Limb (tissue), 2 donors: ENCODE results near the gene FCHO2.
"Not testable (repeated sequence)": the region's sequence is repeated elsewhere in the genome, so short reads cannot be mapped to it uniquely, and the experiment has no call there.

Source experiments
- DNase-seq, 2 donors: peaks; one replicate each; pipeline ENCODE4 v3.0.0-alpha.2; 2016; ENCODE audit errors: extremely low spot score in 2 of 2

The FCHO2 gene

DNA sequence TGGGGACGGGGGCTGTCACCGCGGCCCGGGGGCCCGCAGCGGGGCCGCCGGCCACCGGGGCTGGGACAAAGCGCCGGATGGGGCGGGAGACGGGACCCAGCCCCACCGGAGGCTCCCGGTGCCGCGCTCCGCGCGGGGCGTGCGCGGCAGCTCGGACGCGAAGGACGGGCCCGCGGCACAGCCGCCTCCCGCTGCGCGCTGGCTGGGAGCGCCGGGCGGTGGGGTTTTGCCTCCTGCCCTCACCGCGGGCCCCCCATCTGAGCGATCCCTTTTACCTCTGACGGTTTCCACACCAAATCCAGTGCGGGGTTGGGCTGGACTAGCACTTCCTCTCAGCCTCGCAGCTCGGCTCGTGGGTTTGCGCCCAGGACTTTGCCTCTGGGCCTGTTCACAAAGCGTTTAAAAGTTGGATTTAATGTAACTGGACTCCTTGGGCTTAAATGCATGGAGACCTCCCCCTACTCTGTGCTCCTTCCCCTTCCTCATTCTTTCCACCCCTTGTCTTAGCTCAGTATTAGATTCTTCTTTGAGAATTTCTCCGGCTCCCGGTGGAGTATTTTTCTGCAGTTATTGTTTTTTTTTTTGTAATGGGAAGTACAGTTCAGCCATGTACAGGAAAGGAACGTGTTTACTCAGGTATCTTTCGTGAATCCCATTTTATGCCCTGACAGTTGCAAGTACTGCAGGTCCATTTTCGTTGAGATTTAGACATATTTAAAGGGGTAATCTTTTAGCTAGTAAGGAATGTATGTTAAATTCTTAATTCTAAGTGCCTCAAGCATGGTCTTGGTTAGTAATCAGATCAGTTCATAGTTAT, 691 bp downstream of the FCHO2 start:
- peak; percentile 72 to 82 for DNase-seq

DNA sequence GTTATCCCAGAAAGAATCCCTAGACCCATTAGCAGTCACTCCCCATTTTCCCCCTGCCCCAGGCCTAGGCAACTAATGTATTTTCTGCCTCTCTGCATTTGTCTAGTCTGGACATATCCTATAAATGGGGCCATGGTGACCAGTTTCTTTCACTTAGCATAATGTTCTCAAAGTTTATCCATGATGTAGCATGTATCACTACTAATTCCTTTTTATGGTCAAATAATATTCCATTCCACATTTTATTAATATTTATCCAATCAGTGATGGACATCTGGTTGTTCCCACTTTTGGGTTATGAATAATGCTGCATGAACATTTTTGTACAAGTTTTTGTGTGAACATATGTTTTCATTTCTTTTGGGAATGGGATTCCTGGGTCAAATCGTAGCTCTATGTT, 1.5 kb downstream of the FCHO2 start:
- DNase-seq, result no peak

DNA sequence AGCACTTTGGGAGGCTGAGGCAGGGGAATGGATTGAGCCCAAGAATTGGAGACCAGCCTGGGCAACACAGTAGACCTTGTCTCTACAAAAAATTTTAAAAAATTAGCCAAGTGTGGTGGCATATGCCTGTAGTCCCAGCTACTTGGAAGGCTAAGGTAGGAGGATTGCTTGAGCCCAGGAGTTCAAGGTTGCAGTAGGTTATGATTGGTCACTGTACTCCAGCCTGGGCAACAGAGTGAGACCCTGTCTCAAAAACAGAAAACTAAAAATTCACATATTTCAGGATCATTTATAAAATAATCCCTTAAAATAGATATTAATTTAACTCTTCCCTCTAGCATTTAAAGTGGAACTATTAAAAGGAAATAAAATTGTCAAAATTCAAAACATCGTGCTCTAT, 3.4 kb downstream of the FCHO2 start:
- DNase-seq, result no peak

DNA sequence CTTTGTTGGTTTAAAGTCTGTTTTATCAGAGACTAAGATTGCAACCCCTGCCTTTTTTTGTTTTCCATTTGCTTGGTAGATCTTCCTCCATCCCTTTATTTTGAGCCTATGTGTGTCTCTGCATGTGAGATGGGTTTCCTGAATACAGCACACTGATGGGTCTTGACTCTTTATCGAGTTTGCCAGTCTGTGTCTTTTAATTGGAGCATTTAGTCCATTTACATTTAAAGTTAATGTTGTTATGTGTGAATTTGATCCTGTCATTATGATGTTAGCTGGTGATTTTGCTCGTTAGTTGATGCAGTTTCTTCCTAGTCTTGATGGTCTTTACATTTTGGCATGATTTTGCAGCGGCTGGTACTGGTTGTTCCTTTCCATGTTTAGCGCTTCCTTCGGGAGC, 18.6 kb downstream of the FCHO2 start:
- DNase-seq, result not testable (repeated sequence)

DNA sequence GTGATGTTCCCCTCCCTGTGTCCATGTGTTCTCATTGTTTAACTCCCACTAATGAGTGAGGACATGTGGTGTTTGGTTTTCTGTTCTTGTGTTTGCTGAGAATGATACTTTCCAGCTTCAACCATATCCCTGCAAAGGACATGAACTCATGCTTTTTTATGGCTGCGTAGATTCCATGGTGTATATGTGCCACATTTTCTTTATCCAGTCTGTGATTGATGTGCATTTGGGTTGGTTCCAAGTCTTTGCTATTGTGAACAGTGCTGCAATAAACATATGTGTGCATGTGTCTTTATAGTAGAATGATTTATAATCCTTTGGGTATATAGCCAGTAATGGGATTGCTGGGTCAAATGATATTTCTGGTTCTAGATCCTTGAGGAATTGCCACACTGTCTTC, 21.0 kb downstream of the FCHO2 start:
- DNase-seq, result not testable (repeated sequence)

DNA sequence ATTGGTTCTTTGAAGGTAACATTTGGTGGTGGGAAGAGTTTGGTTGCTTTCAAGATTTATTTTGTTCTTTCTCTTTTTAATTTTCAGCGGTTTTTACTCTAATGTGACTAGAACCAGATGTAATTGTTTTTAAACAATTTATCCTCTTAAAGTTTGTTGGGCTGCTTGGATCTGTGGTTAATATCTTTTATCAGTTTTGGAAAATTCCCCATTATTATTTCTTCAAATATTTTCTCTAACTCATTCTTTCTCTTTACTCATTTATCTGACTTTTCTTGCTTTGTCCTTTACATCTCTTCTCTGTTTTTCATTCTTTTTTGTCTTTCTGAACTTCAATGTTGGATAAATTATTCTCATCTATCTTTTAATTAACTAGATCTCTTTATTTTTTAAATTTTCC, 29.9 kb downstream of the FCHO2 start:
- no peak for DNase-seq

DNA sequence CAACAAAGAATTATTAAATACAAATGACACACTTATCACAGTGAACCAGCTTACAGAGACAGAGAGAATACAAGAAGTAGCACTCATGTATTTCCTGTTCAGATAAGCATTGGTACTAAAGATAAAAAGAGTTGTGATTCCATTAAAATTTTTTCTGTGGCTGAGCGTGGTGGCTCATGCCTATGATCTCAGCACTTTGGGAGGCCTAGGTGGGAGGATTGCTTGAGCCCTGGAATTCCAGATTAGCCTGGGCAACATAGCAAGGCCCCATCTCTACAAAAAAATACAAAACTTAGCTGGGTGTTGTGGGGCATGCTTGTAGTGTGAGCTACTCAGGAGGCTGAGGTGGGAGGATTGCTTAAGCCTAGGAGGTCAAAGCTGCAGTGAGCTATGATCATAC, 32.9 kb downstream of the FCHO2 start:
- no peak for DNase-seq

DNA sequence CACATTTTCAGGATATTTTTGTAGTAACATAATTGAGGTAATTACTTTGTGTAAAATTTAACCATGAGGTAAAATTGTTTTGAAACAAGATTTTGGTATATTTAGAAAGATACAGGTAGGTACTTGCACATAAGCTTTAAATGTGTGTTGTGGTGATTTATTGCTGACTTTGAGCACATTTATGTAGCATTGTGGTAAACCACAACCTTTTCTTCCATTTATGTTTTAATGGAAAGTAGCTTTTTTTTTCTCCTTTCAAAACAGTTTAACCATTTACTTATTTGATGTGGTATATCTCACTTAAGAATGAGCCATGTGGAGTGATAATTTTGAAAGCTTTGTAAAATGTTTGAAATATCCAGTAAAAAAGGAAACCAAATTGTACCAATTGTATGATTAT, 35.6 kb downstream of the FCHO2 start:
- no peak for DNase-seq

DNA sequence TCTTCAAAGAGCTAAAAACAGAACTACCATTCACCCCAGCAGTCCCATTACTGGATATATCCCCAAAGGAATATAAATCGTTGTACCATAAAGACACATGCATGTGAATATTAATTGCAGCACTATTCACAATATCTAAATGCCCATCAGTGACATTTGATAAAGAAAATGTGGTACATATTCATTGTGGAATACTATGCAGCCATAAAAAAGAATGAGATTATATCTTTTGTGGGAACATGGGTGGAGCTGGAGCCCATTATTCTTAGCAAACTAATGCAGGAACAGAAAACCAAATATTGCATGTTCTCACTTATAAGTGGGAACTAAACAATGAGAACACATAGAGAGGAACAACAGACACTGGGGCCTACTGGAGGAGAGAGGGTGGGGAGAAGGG, 38.7 kb downstream of the FCHO2 start:
- no peak for DNase-seq

DNA sequence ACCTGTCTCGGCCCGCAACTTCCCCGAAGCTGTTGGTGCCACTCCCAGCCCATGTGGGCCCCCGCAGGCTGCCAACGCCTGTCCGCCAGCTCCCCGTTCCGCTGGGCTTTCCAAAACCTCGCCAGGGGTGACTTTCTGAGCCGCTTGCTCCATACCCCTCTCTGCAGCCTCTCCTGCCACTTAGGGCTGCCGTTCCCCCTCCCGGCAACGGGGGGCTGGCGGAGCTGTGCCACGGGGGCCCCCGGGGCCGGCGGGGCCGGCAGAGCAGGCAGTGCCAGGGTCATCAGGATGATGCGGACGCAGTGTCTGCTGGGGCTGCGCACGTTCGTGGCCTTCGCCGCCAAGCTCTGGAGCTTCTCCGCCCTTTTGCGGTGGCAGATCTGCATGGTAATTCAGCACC, 40.8 kb downstream of the FCHO2 start:
- DNase-seq, result no peak

DNA sequence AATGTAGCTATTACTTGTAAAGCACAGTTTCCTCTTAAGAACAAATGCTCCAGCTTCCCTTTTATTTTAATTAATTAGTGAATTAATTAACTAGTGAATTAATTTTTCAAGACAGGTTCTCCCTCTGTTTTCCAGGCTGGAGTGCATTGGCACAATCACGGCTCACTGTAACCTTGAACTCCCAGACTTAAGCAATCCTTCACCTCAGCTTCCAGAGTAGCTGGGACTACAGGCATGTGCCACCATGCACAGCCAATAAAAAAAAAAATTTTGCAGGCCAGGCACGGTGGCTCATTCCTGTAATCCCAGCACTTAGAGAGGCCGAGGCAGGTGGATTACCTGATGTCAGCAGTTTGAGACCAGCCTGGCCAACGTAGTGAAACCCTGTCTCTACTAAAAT, 44.1 kb downstream of the FCHO2 start:
- no peak for DNase-seq

DNA sequence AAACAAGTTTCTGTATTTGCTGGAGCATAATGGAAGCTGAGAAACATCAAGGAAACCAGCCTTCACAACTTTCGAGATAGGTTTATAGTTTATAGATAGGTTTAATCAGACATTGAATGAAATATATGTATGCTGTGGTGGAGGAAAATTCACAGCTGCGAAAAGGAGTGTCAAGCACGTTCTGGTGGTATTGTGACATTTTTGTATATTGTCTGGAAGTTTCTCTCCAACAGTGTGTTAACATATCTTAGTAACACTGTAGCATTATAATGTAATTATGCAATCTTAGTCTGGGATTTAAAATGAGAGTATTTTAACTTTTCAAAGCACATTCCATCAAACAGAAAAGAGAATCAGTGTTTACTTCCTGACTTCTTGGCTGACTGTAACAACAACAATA, 50.0 kb downstream of the FCHO2 start:
- no peak for DNase-seq

DNA sequence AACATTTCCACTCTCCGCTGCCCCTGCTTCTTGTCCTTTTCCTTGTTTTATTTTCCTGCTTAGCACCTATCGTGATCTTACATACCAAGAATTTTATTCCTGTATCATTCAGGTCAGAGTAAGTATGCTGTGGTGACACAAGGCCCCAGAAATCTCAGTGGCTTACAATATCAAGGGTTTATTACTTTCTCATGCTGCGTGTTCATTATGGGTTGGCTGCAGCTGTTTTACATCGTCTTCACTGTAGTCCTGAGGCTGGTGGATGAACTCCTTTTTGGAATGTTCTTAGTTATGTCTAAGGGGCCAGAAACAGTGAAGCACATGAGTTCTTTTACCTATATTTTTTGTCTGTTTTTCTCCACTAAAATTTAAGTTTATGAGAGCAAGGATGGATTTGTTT, 51.2 kb downstream of the FCHO2 start:
- no peak for DNase-seq

DNA sequence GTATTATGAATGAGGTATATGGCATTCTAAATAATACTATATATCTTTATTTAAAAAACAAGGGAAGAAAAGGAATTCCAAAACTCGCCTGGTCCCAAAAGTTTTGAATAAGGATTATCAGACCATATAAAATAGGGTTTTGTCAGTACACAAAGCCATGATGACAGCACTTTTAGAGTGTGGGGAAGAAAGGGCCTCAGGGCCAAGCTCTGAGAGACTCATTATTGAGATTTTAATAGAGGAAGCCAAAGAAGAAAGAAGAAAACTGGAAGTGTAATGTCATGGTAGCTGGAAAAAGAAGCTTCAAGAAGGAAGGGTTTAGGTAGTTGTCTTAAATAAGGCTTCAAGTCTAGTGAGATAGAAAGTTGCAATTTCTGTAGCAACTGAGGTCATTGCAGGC, 53.0 kb downstream of the FCHO2 start:
- DNase-seq, result no peak

DNA sequence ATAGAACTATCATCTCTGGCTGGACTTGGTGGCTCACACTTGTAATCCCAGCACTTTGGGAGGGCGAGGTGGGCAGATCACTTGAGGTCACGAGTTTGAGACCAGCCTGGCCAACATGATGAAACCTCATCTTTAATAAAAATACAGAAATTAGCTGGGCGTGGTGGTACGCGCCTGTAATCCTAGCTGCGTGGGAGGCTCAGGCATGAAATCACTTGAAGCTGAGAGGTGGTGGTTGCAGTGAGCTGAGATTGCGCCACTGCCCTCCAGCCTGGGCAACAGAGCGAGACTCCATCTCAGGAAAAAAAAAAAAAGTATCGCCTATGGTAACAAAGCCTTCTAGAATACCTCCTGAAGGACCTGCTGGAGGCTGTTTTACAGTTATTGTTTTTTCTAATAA, 55.8 kb downstream of the FCHO2 start:
- not testable (repeated sequence) for DNase-seq

DNA sequence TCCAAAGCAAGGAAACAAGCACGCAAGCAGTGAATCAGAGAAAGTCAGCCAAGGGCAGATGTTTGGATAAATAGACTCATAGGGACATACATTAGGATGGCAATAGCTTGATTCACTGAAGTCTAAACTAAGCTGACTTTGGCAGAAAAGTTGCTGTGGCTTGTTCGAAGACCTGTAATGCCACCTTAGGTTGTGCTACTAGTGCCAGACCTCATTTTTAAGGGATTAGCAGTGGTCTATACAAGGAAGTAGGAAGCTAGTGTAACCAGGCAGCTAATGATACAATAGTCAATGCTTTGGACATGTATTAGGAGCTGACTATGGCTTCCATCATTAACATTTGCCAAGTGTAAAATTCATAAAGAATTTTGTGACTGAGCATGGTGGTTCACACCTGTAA, 63.1 kb downstream of the FCHO2 start:
- DNase-seq, result no peak

DNA sequence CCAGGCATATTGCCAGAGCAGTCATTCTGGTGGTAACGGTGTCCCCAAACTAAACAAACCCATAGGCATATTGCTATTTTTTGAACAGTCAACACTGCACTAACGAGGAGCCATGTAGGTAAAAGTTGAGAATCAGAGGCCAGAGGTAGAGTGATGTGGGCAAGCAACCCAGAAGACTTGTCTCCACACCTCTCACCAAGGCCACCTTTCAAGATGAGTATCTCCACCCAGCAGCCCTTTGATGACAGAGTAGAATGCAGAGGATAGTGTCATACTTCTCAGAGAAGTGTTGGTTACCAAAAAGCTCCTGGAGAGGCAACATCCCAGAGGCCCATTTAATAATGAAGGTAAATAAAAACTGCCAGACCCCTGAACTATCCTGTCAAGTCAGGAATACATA, 63.9 kb downstream of the FCHO2 start:
- no peak for DNase-seq

DNA sequence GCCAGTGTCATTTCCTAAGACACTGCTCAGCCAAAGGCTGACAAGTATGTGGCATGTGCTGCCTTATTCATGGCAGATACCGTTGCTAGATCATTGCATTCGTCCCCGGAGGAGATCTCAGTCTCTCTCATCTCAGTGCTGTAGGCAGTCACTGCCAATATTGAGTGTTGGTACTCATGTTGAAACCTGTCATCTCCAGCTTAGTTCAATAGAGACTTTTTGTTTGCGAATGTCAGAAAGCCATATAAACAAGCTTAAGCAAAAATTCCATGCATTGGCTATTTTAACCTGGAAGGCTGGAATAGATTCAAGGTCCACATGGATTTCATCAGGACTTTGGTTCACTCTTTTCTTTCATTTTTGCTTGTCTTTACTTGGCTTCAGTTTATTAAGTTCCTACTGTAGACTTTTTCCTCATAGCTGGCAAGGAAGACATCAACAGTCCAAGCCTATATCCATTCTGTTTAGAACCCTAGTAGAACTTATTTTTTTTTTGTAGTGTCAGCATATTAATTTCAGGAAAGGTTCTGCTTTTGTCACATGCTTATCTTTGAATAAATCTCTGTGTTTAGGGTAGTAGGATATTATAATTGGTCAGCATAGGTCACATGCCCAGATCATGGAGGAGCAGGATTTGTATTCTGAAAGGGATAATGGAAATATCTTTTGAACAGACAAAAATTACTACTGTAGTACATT, 66.8 kb downstream of the FCHO2 start:
- DNase-seq, result no peak

DNA sequence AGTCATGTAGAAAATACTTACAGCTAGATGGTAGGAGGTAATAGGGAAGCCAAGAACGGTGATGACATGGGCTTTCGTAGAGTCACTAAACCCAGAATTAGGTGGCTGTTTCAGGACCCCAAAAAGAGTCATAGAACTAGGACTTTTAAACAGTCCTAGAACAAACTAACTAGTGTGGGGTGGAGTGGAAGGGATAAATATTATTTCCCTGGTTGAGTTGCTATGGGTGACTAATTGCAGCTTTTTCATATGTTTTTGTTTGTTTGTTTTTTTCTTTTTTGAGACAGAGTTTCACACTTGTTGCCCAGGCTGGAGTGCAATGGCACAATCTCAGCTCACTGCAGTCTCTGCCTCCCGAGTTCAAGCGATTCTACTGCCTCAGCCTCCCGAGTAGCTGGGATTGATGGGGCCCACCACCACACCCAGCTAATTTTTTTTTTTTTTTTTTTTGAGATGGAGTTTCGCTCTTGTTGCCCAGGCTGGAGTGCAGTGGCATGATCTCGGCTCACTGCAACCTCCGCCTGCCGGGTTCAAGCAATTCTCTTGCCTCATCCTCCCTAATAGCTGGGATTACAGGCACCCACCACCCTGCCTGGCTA, 69.2 kb downstream of the FCHO2 start:
- not testable (repeated sequence) for DNase-seq

DNA sequence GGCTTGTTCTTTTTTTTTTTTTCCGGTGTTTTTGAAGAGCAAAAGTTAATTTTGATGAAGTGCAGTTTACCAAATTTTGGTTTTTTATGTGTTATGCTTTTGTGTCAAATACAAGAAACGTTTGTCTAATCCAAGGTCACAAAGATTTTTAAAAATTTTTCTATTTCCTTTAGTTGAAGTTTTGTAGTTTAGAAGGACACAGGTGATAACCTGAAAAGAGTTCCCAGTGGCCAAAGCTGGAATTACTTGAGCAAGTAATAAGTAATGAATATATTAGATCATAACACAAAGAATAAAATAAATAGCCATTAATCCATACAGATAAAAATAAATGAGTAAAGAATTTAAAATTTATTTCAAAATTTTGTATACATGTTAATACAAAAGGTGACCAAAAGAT, 71.5 kb downstream of the FCHO2 start:
- DNase-seq, result no peak

DNA sequence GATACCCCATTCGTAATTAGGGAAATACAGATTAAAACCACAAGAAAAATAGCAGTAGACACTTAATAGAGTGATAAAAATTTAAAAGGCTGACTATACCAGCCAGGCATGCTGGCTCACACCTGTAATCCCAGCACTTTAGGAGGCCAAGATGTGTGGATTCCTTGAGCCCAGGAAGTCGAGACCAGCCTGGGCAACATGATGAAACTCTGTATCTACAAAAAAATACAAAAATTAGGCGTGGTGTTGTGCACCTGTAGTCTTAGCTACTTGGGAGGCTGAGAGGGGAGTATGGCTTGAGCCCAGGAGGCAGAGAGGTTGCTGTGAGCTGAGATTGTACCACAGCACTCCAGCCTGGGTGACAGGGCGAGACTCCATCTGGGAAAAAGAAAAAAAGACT, 72.0 kb downstream of the FCHO2 start:
- DNase-seq, result no peak

DNA sequence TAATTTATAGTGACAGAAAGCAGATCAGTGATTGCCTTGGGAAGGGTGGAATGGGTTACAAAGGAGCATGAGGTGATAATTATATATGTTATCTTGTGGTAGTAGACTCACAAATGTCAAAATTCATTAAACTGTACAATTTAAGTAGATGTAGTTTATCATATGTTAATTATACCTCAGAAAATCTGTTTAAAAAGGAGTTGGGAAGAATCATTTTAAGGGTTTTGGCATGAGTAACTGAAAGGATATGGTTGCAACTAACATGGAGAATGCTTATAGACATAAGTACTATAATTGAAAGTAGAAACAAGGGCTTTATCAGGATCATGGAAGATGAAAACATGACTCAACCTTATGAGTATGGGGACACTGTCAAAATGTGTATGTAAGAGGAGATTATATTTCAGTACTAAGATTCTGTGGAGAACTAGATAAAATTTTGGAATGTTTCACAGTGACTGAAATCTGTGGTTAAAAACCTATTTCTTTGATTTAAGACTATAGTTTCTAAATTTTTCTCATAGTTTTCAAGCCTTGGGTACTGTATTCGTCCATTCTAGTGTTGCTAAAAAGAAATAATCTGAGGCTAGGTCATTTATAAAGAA, 73.3 kb downstream of the FCHO2 start:
- no peak for DNase-seq
